GM12878 (cell line): ENCODE data around the gene HACD4. TPM values are rescaled to one million over a fixed set of nuclear protein-coding genes. Genes with fewer than 3 reads are reported as not detected.

Source experiments
- BCL11A ChIP-seq: IDR thresholded peaks from 2 replicates; pipeline ENCODE4 v1.6.1; 2011; ENCODE audit warnings: low read depth, low read length
- CTCF ChIP-seq, 3 experiments: IDR thresholded peaks in 2 of 3; conservative IDR thresholded peaks in 1 of 3; 2 replicates each; pipeline ENCODE4 v1.5.1; 2011; ENCODE audit warnings: low read depth in 3 of 3, low read length in 3 of 3, mild to moderate bottlenecking in 3 of 3, control low read depth in 2 of 3, moderate library complexity in 2 of 3, inconsistent platforms in 1 of 3, mixed read lengths in 1 of 3; ENCODE audit not compliant: control insufficient read depth in 2 of 3, insufficient read depth in 1 of 3; ENCODE audit errors: extremely low read depth in 1 of 3
- IKZF1 ChIP-seq: fragments of 450-650 bp; conservative IDR thresholded peaks from 2 replicates; pipeline ENCODE4 v1.6.1; 2017; ENCODE audit warnings: antibody characterized with exemption, mild to moderate bottlenecking
- MEF2A ChIP-seq: IDR thresholded peaks from 2 replicates; pipeline ENCODE4 v1.6.1; 2011; ENCODE audit warnings: low read depth, mild to moderate bottlenecking, low read length, moderate library complexity; ENCODE audit not compliant: insufficient read depth
- MEF2B ChIP-seq: fragments of 450-650 bp; IDR thresholded peaks from 2 replicates; pipeline ENCODE4 v1.6.1; 2018; ENCODE audit warnings: mild to moderate bottlenecking, moderate library complexity; ENCODE audit not compliant: partially characterized antibody, poor library complexity, severe bottlenecking
- NFIC ChIP-seq: IDR thresholded peaks from 2 replicates; pipeline ENCODE4 v1.6.1; 2012; ENCODE audit warnings: low read depth, mild to moderate bottlenecking, inconsistent platforms, low read length, moderate library complexity
- NRF1 ChIP-seq: conservative IDR thresholded peaks from 2 replicates; pipeline ENCODE4 v1.6.1; 2011; ENCODE audit warnings: mild to moderate bottlenecking, low read depth, low read length, improper control_type of control experiment
- PAX8 ChIP-seq: fragments of 450-650 bp; IDR thresholded peaks from 2 replicates; pipeline ENCODE4 v1.6.1; 2017; ENCODE audit warnings: mild to moderate bottlenecking, moderate library complexity
- PKNOX1 ChIP-seq: fragments of 450-650 bp; IDR thresholded peaks from 2 replicates; pipeline ENCODE4 v1.6.1; 2016; ENCODE audit warnings: mild to moderate bottlenecking
- PRDM15 ChIP-seq: fragments of 450-650 bp; formaldehyde crosslinking; IDR thresholded peaks from 2 replicates; pipeline ENCODE4 v1.4.0; 2020; ENCODE audit warnings: mild to moderate bottlenecking, moderate library complexity
- RUNX3 ChIP-seq: IDR thresholded peaks from 2 replicates; pipeline ENCODE4 v1.6.1; 2012; ENCODE audit warnings: low read length, inconsistent platforms
- polyA plus RNA-seq, 11 experiments: library from polyadenylated mRNA; depleted of rRNA in 4 of 11; unstranded in 6 of 11; stranded (reverse) in 5 of 11; fragments of >200 nt; fragmentation: Nextera tagmentation in 4 of 11; fragmentation: Illumina TruSeq in 1 of 11; extraction: Ambion mirVana in 4 of 11; extraction: Trizol in 1 of 11; gene quantifications; 1 replicate in 1 of 11; 2 replicates in 10 of 11; pipeline versions ENCODE4 v1.2.1 to v1.2.3, GENCODE V29; 2011 to 2016; ENCODE audit warnings: inconsistent platforms in 2 of 11, missing spikeins in 2 of 11, low read depth in 1 of 11
- total RNA-seq, 4 experiments: library from RNA; depleted of rRNA in 3 of 4; stranded (reverse); fragments of >200 nt in 3 of 4; fragmentation: Illumina TruSeq in 1 of 4; extraction: Trizol in 1 of 4; gene quantifications; 2 replicates each; pipeline versions ENCODE4 v1.2.1 to v1.2.3, GENCODE V29; 2013 to 2021
- TF ChIP-seq, protein P1 (sequence below): fragments of 450-650 bp; IDR thresholded peaks from 2 replicates; pipeline ENCODE4 v1.6.1; 2018; ENCODE audit warnings: borderline replicate concordance, mild to moderate bottlenecking; ENCODE audit not compliant: partially characterized antibody
- TF ChIP-seq, protein P2 (sequence below): fragments of 450-650 bp; formaldehyde crosslinking; IDR thresholded peaks from 2 replicates; pipeline ENCODE4 v1.4.0; 2022; ENCODE audit warnings: mild to moderate bottlenecking, moderate library complexity
- TF ChIP-seq, protein P3 (sequence below): fragments of 450-650 bp; IDR thresholded peaks from 2 replicates; pipeline ENCODE4 v1.6.1; 2017; ENCODE audit warnings: low read depth, mild to moderate bottlenecking, moderate library complexity

HACD4 gene
- total and polyA plus RNA-seq, 10 of the 15 experiments (the other 5 are each of a cell fraction or from before 2014, with no cell fraction given), result 3.2 to 7.6 (median 5.7) TPM

DNA sequence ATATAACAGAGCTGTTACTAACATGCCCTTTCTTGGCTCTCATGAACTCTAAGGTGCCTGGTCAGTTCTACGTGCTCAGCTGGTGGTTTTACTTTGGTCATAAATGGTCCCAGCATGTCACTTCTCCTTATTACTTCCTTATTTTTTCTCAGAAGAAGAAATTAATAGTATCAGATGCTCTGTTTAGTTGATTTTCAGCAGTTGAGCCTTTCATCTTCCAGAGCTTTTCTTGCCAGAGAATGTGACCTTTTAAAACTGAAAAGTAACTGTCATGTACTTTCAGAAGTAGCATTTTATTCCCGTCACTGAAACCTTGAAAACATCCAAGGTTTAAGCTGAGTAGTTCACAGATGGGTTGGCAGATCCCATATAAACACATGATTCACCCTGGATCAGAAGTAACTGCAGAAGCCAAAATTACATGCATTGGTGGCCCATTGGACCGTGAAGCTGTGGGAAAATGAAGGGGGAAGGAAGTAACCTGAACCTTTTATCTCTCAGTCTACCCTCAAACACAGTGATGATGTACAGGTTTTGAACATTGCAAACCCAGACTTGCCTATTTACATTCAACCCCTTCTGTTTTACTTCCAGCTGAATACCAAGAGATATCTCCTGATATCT, 50.5 kb downstream of the HACD4 start (continued):
- TF ChIP-seq PKNOX1, result no peak
- TF ChIP-seq BCL11A, result no peak
- peak; percentile 49; the same call in 1 of the 2 replicates for TF ChIP-seq RUNX3
- peak; percentile 56 for TF ChIP-seq IKZF1
- no peak for TF ChIP-seq CTCF (IDR thresholded peaks at IDR 0.05 in 2 of 3, conservative IDR thresholded peaks at IDR 0.05 in 1 of 3; ENCODE audit: control insufficient read depth in 2 of 3, extremely low read depth in 1 of 3, insufficient read depth in 1 of 3, low read depth in 3 of 3, low read length in 3 of 3)
- no peak for TF ChIP-seq MEF2A
- peak; percentile 66; the same call in 1 of the 2 replicates for TF ChIP-seq NFIC
- TF ChIP-seq NRF1, result no peak
- peak; percentile 28 for TF ChIP-seq MEF2B
- no peak for TF ChIP-seq PRDM15 (CRISPR knock-in tag)
- TF ChIP-seq, protein P1, sequence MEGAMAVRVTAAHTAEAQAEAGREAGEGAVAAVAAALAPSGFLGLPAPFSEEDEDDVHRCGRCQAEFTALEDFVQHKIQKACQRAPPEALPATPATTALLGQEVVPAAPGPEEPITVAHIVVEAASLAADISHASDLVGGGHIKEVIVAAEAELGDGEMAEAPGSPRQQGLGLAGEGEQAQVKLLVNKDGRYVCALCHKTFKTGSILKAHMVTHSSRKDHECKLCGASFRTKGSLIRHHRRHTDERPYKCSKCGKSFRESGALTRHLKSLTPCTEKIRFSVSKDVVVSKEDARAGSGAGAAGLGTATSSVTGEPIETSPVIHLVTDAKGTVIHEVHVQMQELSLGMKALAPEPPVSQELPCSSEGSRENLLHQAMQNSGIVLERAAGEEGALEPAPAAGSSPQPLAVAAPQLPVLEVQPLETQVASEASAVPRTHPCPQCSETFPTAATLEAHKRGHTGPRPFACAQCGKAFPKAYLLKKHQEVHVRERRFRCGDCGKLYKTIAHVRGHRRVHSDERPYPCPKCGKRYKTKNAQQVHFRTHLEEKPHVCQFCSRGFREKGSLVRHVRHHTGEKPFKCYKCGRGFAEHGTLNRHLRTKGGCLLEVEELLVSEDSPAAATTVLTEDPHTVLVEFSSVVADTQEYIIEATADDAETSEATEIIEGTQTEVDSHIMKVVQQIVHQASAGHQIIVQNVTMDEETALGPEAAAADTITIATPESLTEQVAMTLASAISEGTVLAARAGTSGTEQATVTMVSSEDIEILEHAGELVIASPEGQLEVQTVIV, result no peak
- TF ChIP-seq PAX8, result no peak
- TF ChIP-seq, protein P2, sequence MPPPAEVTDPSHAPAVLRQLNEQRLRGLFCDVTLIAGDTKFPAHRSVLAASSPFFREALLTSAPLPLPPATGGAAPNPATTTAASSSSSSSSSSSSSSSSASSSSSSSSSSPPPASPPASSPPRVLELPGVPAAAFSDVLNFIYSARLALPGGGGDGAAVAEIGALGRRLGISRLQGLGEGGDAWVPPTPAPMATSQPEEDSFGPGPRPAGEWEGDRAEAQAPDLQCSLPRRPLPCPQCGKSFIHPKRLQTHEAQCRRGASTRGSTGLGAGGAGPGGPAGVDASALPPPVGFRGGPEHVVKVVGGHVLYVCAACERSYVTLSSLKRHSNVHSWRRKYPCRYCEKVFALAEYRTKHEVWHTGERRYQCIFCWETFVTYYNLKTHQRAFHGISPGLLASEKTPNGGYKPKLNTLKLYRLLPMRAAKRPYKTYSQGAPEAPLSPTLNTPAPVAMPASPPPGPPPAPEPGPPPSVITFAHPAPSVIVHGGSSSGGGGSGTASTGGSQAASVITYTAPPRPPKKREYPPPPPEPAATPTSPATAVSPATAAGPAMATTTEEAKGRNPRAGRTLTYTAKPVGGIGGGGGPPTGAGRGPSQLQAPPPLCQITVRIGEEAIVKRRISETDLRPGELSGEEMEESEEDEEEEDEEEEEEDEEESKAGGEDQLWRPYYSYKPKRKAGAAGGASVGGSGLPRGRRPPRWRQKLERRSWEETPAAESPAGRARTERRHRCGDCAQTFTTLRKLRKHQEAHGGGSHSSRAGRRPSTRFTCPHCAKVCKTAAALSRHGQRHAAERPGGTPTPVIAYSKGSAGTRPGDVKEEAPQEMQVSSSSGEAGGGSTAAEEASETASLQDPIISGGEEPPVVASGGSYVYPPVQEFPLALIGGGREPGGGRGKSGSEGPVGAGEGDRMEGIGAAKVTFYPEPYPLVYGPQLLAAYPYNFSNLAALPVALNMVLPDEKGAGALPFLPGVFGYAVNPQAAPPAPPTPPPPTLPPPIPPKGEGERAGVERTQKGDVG (CRISPR knock-in tag), result no peak
- TF ChIP-seq, protein P3, sequence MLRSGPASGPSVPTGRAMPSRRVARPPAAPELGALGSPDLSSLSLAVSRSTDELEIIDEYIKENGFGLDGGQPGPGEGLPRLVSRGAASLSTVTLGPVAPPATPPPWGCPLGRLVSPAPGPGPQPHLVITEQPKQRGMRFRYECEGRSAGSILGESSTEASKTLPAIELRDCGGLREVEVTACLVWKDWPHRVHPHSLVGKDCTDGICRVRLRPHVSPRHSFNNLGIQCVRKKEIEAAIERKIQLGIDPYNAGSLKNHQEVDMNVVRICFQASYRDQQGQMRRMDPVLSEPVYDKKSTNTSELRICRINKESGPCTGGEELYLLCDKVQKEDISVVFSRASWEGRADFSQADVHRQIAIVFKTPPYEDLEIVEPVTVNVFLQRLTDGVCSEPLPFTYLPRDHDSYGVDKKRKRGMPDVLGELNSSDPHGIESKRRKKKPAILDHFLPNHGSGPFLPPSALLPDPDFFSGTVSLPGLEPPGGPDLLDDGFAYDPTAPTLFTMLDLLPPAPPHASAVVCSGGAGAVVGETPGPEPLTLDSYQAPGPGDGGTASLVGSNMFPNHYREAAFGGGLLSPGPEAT, result peak; percentile 29; the same call in 1 of the 2 replicates
